BE2C (cell line): Measurements from ENCODE around the gene SLC44A5.

Source experiments
- DNase-seq: peaks from one replicate; pipeline ENCODE4 v3.0.0-alpha.2; 2020
- H3K27me3 ChIP-seq: fragments of 250-450 bp; sonication (Bioruptor Pico); 2 replicates; pipeline ENCODE4 v1.5.1; 2020; ENCODE audit warnings: mild to moderate bottlenecking
- H3K36me3 ChIP-seq: fragments of 250-450 bp; sonication (Bioruptor Pico); 2 replicates; pipeline ENCODE4 v1.5.1; 2020; ENCODE audit warnings: mild to moderate bottlenecking
- H3K4me1 ChIP-seq: fragments of 250-450 bp; sonication (Bioruptor Pico); 2 replicates; pipeline ENCODE4 v1.5.1; 2020
- H3K4me3 ChIP-seq: 2 replicates; pipeline ENCODE4 v1.5.1; 2011; ENCODE audit warnings: low read depth, low read length
- H3K9me3 ChIP-seq: fragments of 250-450 bp; sonication (Bioruptor Pico); 2 replicates; pipeline ENCODE4 v1.5.1; 2020
- TF ChIP-seq, protein P1 (sequence below): IDR thresholded peaks from 2 replicates; pipeline ENCODE4 v1.5.1; 2012; ENCODE audit warnings: mild to moderate bottlenecking, low read depth, low read length

The SLC44A5 gene

DNA sequence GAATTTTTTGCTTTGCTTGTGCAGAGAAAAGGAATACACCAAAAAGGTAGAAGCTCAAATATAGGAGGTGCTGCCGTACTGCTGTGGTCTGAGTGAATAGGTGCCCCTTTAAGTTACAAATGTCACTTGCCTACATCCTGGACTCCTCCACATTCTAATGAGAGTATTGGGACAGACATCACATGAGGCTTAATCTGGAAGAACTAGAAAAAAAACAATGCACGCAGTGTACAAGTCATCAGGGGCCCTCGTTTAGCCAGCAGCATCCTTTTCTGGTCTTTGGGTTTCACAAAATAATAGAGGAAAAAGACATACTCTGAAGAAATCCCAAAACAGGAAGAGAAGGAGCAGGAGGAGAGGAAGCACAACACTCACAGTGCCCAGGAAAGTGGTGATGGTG lies 89.3 kb downstream of the SLC44A5 start:
- Histone ChIP-seq H3K4me1 (no peaks in the 10 kb centered on the region), H3K27me3 (no peaks in the 10 kb centered on the region)

DNA sequence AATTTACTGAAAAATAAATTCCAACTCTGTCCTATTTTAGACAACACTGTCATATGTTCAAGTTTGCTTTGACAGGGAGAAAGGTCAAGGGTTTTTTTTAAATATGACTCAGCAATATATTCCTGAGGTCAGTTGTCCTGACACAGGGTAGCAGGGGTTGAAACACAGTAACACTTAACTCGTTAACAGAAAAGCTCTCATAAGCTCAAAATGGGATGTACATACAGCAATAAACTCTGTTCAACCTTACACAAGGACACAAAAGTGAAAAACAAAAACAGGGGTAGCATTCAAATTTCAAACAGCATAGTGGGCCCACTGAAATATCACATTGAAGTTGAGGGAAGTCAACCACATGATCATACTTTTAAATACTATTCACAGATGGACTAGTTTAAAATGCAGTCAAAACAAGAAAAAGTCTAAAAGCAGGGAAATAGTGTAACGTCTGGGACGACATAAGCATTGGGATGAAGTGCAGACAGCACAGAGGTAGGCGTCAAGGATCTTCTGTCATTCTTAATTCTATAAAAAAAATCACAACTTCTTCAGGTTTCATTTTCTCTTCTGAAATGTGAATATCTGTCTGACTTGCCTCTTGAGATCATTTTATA lies 89.9 kb downstream of the SLC44A5 start:
- Histone ChIP-seq H3K27me3 (no peaks in the 10 kb centered on the region), H3K9me3 (no peaks in the 10 kb centered on the region), H3K4me1 (no peaks in the 10 kb centered on the region), H3K36me3 (no peaks in the 10 kb centered on the region), H3K4me3 (no peak overlapping the region)
- DNase-seq: no peak
- TF ChIP-seq, protein P1, sequence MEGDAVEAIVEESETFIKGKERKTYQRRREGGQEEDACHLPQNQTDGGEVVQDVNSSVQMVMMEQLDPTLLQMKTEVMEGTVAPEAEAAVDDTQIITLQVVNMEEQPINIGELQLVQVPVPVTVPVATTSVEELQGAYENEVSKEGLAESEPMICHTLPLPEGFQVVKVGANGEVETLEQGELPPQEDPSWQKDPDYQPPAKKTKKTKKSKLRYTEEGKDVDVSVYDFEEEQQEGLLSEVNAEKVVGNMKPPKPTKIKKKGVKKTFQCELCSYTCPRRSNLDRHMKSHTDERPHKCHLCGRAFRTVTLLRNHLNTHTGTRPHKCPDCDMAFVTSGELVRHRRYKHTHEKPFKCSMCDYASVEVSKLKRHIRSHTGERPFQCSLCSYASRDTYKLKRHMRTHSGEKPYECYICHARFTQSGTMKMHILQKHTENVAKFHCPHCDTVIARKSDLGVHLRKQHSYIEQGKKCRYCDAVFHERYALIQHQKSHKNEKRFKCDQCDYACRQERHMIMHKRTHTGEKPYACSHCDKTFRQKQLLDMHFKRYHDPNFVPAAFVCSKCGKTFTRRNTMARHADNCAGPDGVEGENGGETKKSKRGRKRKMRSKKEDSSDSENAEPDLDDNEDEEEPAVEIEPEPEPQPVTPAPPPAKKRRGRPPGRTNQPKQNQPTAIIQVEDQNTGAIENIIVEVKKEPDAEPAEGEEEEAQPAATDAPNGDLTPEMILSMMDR: no peak

More for the DNA sequence above, 89.3 kb downstream of the SLC44A5 start:
- H3K9me3 ChIP-seq: no peaks in the 10 kb centered on the region
- H3K4me3 ChIP-seq: no peak overlapping the region
- no peak for DNase-seq
- TF ChIP-seq, protein P1: no peak
- no peaks in the 10 kb centered on the region for H3K36me3 ChIP-seq

DNA sequence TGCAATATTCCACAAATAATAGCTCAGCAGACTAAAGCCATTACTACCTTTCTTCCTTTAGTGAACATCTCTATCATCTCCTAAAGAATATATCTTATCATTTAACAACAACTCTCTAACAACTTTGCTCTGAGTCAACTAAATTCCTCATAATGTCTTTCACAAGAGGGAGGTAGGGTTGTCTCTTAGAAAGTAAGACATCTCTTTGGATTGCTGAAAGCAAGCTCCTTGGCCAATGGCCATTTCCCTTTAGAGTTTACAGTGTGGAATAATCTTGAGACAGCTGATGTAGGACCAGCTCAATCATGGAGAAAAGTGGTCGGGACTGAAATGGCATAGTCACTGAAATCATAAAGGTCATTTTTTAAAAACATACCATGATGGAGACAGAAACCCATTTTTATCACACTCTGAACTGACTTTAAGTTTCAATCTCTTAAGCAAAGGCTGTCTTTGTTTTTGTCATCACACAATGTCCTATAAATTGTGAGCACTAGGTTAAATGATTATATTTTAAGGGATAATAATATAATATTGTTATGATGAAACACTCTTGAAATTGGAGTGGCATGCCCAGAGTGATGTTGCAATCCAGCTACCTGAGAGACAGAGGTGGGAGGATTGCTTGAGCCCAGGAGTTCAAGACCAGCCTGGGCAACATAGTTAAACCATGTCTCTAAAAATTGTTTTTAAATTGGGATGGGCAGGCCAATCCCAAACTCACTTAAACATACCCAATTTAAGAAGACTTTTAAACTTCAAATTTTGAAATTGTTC lies 91.1 kb downstream of the SLC44A5 start:
- TF ChIP-seq, protein P1: no peak
- Histone ChIP-seq H3K9me3 (no peaks in the 10 kb centered on the region), H3K27me3 (no peaks in the 10 kb centered on the region), H3K36me3 (no peaks in the 10 kb centered on the region), H3K4me1 (no peaks in the 10 kb centered on the region), H3K4me3 (no peak overlapping the region)
- DNase-seq: no peak

DNA sequence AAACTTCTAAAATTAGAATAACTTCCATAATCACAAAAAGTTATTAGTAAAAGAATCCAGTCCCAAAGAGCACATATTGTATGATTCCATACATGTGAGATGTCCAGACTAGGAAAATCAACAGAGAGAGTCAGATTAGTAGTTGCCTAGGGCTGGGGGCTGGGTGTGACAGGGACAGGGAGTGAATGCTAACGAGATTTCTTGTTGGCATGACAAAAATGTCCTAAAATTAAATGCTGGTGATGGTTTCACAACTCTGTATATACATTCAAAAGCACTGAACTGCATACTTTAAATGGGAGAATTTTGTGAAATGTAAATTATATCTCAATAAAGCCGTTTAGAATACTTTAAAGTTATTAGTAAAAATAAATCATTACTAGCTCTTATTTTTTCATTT lies 92.2 kb downstream of the SLC44A5 start:
- H3K27me3 ChIP-seq: no peaks in the 10 kb centered on the region
- no peaks in the 10 kb centered on the region for H3K9me3 ChIP-seq
- H3K36me3 ChIP-seq: no peaks in the 10 kb centered on the region
- DNase-seq: no peak
- no peak overlapping the region for H3K4me3 ChIP-seq
- TF ChIP-seq, protein P1: no peak
- H3K4me1 ChIP-seq: no peaks in the 10 kb centered on the region

DNA sequence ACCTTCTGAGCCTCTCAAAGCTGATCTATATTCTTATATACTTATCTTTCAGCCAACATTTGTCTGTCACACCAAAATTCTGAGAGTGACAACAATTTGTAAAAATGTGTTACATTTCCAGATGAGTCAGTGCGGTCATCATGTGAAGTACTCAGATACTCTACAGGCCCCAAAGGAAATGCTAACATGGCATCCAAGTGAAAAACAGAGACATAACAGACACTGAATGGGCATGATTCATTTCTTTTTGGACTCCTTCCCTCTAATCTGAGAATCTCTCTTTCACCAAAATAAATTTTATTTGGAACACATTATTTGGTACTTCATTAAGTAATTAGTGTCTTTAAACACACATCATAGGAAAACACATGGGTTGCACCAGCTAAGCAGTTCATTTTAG lies 96.6 kb downstream of the SLC44A5 start:
- TF ChIP-seq, protein P1: no peak
- Histone ChIP-seq H3K9me3 (no peaks in the 10 kb centered on the region), H3K4me3 (no peak overlapping the region), H3K4me1 (no peaks in the 10 kb centered on the region), H3K36me3 (no peaks in the 10 kb centered on the region), H3K27me3 (no peaks in the 10 kb centered on the region)
- no peak for DNase-seq

DNA sequence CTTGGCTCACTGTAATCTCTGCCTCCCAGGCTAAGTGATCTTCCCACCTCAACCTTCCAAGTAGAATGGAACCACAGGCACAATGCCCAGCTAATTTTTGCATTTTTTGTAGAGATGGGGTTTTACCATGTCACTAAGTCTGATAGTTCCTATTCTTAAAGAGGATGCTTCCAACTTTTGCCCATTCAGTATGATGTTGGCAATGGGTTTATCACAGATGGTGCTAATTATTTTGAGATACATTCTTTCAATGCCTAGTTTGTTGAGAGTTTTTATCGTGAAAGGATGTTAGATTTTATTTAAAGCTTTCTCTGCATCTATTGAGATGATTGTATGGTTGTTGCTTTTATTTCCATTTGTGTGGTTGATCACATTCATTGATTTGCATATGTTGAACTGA lies 103.9 kb downstream of the SLC44A5 start:
- no peaks in the 10 kb centered on the region for H3K9me3 ChIP-seq
- TF ChIP-seq, protein P1: no peak

More for the DNA sequence above, 103.9 kb downstream of the SLC44A5 start:
- no peak overlapping the region for H3K4me3 ChIP-seq
- no peak for DNase-seq
- no peaks in the 10 kb centered on the region for H3K36me3 ChIP-seq
- H3K4me1 ChIP-seq: no peaks in the 10 kb centered on the region
- no peaks in the 10 kb centered on the region for H3K27me3 ChIP-seq
